GM19351 (cell line): ENCODE measurements around the gene TNFRSF12A.
"Not testable (repeated sequence)": the region's sequence is repeated elsewhere in the genome, so short reads cannot be mapped to it uniquely, and the experiment has no call there.

Experiments used
- ATAC-seq: cut with Tn5 transposase; IDR thresholded peaks from one replicate; pipeline ENCODE4 v1.9.1; 2021; ENCODE audit warnings: mild to moderate bottlenecking, moderate library complexity; ENCODE audit not compliant: unreplicated experiment

Gene TNFRSF12A

GRCh38 chr16:3045758-3046640, 25.8 kb downstream of the TNFRSF12A start, which contains the start of gene MMP25:
TSS of gene MMP25 (plus strand) at chr16:3046561. CDS start at chr16:3046918, 357 bp downstream.
- no peak for ATAC-seq

GRCh38 chr16:3046641-3047386, 26.6 kb downstream of the TNFRSF12A start:
- ATAC-seq = no peak

GRCh38 chr16:3047387-3047720, 27.2 kb downstream of the TNFRSF12A start:
- ATAC-seq = no peak

- no peak for ATAC-seq
Observed at GRCh38 chr16:3049921-3050481, 29.8 kb downstream of the TNFRSF12A start.

- no peak for ATAC-seq
Observed at GRCh38 chr16:3050487-3050886, 30.3 kb downstream of the TNFRSF12A start.

GRCh38 chr16:3051009-3051408, 30.8 kb downstream of the TNFRSF12A start:
- ATAC-seq = no peak

- no peak for ATAC-seq
Observed at GRCh38 chr16:3051494-3051893, 31.3 kb downstream of the TNFRSF12A start.

GRCh38 chr16:3052571-3053329, 32.6 kb downstream of the TNFRSF12A start:
- not testable (repeated sequence) for ATAC-seq

GRCh38 chr16:3053330-3053710, 33.2 kb downstream of the TNFRSF12A start:
- ATAC-seq = not testable (repeated sequence)

GRCh38 chr16:3054965-3055733, 35.0 kb downstream of the TNFRSF12A start:
- no peak for ATAC-seq

- ATAC-seq = not testable (repeated sequence)
Observed at GRCh38 chr16:3055734-3056115, 35.6 kb downstream of the TNFRSF12A start.

GRCh38 chr16:3056336-3057180, 36.4 kb downstream of the TNFRSF12A start:
- ATAC-seq = no peak

GRCh38 chr16:3057181-3058138, 37.3 kb downstream of the TNFRSF12A start:
- no peak for ATAC-seq

GRCh38 chr16:3058139-3059030, 38.2 kb downstream of the TNFRSF12A start:
- ATAC-seq = peak; percentile 17

- ATAC-seq = peak; percentile 73
Observed at GRCh38 chr16:3059041-3059722, 39.0 kb downstream of the TNFRSF12A start.

GRCh38 chr16:3059723-3060242, 39.6 kb downstream of the TNFRSF12A start:
- ATAC-seq = no peak
